Colon (tissue), 2 donors: ENCODE data around the gene CEP250.
"Not testable (repeated sequence)": the region's sequence is repeated elsewhere in the genome, so short reads cannot be mapped to it uniquely, and the experiment has no call there.

Experiments
- FAIRE-seq: peaks from 2 replicates; lab custom pipeline; 2012; peaks lifted over from hg19 to GRCh38; lab: Jason Lieb, UNC
- donor health status: control.
- donor health status: control.

Gene CEP250, protein sequence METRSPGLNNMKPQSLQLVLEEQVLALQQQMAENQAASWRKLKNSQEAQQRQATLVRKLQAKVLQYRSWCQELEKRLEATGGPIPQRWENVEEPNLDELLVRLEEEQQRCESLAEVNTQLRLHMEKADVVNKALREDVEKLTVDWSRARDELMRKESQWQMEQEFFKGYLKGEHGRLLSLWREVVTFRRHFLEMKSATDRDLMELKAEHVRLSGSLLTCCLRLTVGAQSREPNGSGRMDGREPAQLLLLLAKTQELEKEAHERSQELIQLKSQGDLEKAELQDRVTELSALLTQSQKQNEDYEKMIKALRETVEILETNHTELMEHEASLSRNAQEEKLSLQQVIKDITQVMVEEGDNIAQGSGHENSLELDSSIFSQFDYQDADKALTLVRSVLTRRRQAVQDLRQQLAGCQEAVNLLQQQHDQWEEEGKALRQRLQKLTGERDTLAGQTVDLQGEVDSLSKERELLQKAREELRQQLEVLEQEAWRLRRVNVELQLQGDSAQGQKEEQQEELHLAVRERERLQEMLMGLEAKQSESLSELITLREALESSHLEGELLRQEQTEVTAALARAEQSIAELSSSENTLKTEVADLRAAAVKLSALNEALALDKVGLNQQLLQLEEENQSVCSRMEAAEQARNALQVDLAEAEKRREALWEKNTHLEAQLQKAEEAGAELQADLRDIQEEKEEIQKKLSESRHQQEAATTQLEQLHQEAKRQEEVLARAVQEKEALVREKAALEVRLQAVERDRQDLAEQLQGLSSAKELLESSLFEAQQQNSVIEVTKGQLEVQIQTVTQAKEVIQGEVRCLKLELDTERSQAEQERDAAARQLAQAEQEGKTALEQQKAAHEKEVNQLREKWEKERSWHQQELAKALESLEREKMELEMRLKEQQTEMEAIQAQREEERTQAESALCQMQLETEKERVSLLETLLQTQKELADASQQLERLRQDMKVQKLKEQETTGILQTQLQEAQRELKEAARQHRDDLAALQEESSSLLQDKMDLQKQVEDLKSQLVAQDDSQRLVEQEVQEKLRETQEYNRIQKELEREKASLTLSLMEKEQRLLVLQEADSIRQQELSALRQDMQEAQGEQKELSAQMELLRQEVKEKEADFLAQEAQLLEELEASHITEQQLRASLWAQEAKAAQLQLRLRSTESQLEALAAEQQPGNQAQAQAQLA (N-terminal part only)

DNA sequence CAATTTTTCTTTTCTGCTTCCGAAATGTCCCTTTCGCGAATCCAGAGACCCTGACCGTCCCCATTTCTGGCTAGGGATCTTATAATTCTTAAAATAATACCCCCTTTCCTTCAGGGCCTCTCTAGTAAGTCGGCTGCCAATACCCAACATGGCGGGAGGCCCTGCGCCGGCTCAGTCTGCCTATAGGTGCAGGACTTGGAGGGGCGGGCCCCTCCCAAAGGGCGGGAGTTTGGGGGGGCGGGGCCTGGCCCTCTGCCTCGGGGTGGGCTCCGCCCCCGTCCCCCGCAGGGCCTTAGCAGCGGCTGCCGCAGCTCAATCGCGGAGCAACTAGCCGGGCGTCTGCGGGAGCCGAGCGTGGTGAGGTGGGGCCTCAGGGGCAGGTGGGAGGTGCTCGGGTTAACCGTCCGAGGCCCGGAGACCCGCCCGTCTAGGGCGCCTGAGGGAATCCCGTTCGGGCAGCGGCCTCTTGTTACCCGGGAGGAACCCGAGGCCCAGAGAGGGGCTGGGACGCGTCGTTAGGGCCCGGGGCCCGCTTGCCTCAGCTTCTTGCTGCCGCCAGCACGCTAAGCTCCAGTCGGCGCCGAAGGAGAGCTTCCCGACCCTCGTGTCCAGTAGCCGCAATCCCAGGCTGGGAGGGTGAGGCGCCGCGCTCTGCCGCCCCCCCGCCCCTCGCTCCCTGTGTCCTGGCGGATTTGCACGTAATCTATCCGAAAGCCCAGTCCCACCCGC, at the start of gene CEP250:
CEP250 (plus strand) TSS at position 718 of the 729 bp plus-strand sequence. CDS start 6,770 bp downstream, outside the sequence.
- no peak for FAIRE-seq

- FAIRE-seq = no peak
Measured at GRCh38 chr20:35405775-35406174, 49.6 kb upstream of the CEP250 start.

GRCh38 chr20:35408270-35408669, 47.1 kb upstream of the CEP250 start:
- FAIRE-seq = no peak

DNA sequence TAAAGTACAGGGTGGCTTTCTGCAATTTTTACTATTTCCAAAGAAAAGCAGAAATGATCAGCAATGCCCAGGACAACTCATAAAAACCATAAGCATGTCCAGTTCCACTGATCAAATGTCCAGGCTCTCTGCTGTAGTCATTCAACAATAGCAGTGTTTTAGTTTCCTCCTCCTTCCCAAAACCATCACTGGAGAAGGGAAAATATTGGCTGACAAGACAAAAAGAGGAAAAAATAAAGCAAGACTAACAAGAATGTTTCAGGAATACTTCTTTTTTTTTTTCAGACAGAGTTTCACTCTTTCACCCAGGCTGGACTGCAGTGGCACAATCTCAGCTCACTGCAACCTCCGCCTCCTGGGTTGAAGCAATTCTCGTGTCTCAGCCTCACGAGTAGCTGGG, 45.9 kb upstream of the CEP250 start:
- no peak for FAIRE-seq

- no peak for FAIRE-seq
Measured at GRCh38 chr20:35410613-35411012, 44.8 kb upstream of the CEP250 start.

GRCh38 chr20:35421322-35421721, 34.1 kb upstream of the CEP250 start:
- no peak for FAIRE-seq

GRCh38 chr20:35431621-35432429, 23.6 kb upstream of the CEP250 start:
- no peak for FAIRE-seq

DNA sequence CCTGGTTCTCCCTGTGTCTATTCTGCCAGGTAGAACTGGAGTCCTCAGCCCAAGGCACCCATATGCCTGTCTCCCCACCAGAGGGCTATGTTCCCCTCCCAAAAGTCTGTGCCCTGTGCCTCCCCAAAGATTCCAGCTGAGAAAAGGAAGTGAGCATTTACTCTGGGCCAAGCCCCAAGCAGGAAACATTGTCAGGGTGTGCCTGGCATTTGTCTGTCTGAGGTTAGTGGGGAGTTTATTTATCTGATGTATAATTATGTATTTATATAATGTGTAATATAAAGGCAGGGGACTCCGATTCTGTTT, 23.0 kb upstream of the CEP250 start:
- FAIRE-seq = no peak

DNA sequence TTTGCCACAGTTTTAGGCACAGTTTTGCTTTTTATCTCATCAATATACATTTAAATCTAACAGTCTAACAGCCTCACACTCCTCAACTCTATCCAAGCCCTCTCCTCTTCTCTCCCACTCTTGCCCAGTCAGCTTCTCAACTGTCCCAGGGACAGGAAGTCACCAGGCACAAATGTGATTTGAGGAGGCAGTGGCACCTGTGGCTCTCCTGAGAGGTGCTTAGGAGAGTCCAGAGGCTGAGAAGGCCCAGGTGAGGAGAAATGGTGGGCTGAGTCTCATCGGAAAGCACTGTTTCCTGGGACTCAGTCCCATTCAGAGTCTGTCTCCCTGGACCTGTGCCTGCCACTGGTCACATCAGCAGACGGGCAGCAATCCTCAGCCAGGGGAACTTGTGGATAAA, 22.1 kb upstream of the CEP250 start:
- FAIRE-seq = no peak

- no peak for FAIRE-seq
Measured at GRCh38 chr20:35434085-35435005, 21.1 kb upstream of the CEP250 start.

- no peak for FAIRE-seq
Measured at GRCh38 chr20:35436177-35436573, 19.2 kb upstream of the CEP250 start.

- FAIRE-seq = no peak
Measured at GRCh38 chr20:35437599-35437998, 17.8 kb upstream of the CEP250 start.

DNA sequence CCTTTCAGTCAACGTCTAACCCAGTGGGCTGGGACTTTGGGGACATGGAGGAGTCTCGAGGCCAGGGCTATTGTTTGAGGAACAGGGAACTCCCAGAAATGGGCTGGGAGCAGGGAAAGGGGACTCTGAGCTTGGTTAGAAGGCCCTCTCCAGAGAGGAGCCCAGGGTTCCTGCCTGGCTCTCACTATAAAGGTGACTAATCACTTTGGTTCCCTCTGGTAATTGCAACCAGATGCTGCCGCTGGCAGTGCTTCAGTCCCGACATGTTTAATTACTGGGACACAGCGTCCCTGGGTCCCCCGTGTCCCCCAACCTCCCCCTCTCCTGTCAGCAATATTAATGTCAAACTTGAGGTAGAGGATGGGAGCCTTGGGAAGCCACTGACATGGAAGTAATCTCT, 12.4 kb upstream of the CEP250 start:
- FAIRE-seq = no peak

DNA sequence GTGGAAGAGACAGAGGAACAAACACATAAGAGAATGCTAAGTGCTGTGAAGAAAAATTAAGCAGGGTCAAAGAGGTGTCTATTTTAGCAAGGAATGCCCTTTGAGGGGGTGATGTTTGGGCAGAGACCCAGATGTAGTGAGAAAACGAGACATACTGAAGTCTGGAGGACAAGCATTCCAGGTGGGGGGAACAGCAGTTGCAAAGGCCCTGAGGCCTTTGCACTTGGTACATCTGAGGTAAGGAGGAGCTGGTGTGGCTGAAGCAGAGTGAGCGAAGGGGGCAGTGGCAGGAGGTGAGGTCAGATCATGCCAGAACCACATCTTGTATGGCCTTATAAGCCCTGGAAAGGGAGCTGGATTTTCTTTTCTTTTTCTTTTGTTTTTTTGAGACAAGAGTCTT, 11.2 kb upstream of the CEP250 start:
- no peak for FAIRE-seq

DNA sequence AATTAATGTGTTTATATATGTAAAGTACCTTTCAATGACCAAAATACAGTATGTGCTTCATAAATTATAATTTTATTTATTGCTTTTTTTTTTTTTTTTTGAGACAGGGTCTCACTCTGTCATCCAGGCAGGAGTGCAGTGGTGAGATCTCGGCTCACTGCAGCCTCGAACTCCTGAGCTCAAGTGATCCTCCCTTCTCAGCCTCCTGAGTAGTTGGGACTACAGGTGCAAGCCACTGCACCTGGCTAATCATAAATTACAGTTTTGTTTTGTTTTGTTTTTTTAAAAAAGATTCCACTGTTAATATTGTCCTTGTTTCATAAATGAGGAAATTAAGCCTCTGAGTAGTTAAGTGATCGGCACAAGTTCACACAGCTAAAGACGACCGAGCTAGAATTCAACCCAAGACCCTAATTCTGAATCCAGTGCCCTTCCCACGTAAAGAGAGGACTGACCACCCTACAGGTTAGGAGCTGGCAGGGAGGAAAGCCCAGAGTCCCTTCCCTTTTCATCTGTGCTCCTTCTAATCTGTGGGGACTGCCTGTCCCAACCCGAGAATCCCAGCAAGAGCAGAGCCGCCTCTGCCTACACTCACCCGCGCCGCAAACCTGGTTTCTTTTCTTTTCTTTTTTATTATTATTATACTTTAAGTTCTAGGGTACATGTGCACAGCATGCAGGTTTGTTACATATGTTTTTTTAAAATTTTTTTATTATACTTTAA, 8.9 kb upstream of the CEP250 start:
- no peak for FAIRE-seq

- no peak for FAIRE-seq
Measured at GRCh38 chr20:35447082-35447789, 8.2 kb upstream of the CEP250 start.

DNA sequence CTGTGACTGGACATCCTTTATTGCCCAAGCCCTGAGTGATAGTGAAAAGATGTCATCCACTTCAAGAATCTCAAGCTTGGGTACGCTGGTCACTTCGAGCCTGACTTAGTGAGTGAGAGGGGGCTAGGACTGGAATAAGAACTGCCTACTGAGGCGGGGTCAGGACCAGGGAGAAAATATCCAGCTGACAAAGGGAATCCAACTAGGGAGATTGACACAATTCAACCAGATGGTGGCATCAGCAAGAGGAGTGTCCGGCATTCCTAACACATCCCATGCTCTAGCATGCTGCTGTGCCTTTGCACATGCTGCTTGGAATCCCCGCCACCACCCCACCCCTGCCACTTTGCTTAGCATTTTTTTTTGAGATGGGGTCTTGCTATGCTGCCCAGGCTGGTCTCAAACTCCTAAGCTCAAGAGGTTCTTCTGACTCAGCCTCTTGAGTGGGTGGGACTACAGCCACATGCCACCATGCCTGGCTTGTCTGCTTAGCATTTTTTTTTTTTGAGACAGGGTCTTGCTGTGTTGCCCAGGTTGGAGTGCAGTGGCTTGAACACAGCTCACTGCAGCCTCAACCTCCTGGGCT, 6.5 kb upstream of the CEP250 start:
- no peak for FAIRE-seq

GRCh38 chr20:35449855-35450254, 5.5 kb upstream of the CEP250 start:
- not testable (repeated sequence) for FAIRE-seq
